ENCODE data around the gene TAF11.
"Not testable (repeated sequence)": the region's sequence is repeated elsewhere in the genome, so short reads cannot be mapped to it uniquely, and the experiment has no call there.

Gene TAF11

DNA sequence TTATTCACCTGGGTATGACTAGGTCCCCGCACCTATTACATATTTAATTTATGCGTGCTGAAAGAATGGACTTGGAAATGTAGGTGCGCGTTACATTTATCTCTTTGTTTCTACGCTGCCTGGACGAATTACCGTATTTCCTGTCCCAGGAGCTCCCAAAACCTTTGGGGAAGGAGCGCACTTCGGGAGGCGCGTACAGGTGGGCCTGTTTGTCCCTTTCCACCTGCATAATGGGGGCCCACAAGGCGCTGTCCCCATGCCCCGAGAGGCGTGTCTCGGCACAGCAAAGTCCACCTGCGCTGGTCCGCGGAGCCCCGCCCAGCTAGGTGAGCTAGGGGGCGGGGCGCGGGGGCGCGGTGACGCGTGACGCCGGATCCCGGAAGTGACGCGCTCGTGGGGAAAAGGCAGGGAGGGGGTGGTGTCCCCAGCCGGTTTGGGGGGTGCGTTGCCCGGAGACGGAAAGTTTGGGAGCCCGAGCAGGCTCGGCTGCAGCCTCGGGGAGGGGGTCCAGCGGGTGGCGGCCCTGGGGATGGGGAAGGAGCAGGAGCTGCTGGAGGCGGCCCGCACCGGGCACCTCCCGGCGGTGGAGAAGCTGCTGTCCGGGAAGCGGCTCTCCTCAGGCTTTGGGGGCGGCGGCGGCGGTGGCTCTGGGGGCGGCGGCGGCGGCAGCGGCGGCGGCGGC lies 1.2 kb upstream of the TAF11 start, which contains the start of gene ANKS1A:
TSS of gene ANKS1A (plus strand) at position 382 of the 682 bp plus-strand sequence. CDS start at position 530, 148 bp downstream.
- Mint-ChIP-seq H3K27ac (peak within 1 kb of the TSS; percentile 99), H3K4me3 (peak within 1 kb of the TSS; percentile 100), H3K4me1 (ENCODE audit: low read depth) (peaks cover 45% of the 10 kb centered on the region), H3K36me3 (ENCODE audit: low read depth) (peaks cover 19% of the 10 kb centered on the region), H3K9me3 (no peaks in the 10 kb centered on the region), H3K27me3 (no peaks in the 10 kb centered on the region)

DNA sequence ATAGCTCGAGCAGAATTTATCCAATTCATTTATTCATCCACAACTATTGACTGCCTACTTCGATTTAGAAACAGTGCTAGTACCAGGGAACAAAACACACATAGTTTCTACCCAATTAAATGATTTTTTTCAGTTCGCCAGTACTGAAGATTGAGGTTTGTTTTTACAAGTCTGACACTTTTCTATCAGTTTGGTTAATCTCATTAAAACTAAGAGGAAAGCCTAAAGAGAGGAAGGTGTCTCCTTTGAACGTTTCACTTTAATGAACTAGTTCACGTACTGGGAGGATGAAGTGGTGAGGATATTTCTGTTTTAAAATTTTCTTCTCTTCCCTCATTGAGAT lies 643 bp upstream of the TAF11 start:
- Mint-ChIP-seq H3K4me1 (ENCODE audit: low read depth) (peaks cover 49% of the 10 kb centered on the region), H3K4me3 (peak overlapping the region; percentile 100), H3K9me3 (no peaks in the 10 kb centered on the region), H3K27ac (peak overlapping the region; percentile 99), H3K27me3 (no peaks in the 10 kb centered on the region), H3K36me3 (ENCODE audit: low read depth) (peaks cover 24% of the 10 kb centered on the region)

DNA sequence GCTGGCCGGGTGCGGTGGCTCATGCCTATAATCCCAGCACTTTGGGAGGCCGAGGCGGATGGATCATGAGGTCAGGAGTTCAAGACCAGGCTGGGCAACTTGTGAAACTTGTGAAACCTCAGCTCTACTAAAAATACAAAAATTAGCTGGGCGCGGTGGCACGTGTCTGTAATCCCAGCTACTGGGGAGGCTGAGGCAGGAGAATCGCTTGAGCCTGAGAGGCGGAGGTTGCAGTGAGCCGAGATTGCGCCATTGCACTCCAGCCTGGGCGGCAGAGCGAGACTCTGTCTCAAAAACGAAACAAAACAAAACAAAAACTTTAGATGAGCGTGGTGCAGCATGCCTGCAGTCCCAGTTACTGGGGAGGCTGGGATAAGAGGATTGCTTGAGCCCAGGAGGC lies 2.0 kb downstream of the TAF11 start:
- H3K9me3 Mint-ChIP-seq, H3K27me3 Mint-ChIP-seq, H3K27ac Mint-ChIP-seq: not testable (repeated sequence)
- peaks cover 44% of the 10 kb centered on the region for H3K4me1 Mint-ChIP-seq (ENCODE audit: low read depth)
- peaks cover 34% of the 10 kb centered on the region for H3K36me3 Mint-ChIP-seq (ENCODE audit: low read depth)
- peak overlapping the region; percentile 100 for H3K4me3 Mint-ChIP-seq

DNA sequence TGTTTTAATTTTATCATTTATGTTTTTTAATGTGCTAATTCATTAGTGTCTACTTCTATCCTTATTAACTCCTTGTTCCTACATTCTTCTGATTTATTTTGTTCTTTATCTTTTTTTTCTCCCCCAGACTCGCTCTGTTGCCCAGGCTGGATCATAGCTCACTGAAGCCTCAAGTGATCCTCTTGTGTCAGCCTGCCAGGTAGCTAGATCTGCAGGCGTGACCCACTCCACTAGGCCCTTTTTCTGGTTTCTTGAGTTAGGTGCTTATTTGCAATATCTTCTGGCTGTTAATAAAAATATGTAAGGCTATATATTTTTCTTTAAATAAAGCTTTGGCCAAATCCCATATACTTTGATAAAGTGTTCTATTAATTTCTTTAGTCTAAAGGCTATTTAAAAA lies 2.8 kb downstream of the TAF11 start:
- no peak overlapping the region for H3K27ac Mint-ChIP-seq
- no peak overlapping the region for H3K4me3 Mint-ChIP-seq
- H3K36me3 Mint-ChIP-seq (ENCODE audit: low read depth), result peaks cover 39% of the 10 kb centered on the region
- peaks cover 38% of the 10 kb centered on the region for H3K4me1 Mint-ChIP-seq (ENCODE audit: low read depth)
- no peaks in the 10 kb centered on the region for H3K27me3 Mint-ChIP-seq
- no peaks in the 10 kb centered on the region for H3K9me3 Mint-ChIP-seq

DNA sequence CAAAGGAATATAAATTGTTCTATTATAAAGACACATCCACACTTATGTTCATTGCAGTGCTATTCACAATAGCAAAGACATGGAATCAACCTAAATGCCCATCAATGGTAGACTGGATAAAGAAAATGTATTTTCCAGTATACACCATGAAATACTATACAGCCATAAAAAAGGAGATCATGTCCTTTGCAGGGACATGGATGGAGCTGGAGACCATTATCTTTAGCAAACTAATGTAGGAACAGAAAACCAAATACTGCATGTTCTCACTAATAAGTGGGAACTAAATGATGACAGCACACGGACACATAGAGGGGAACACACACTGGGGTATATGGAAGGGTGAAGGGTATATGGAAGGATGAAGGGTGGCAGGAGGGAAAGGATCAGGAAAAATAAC lies 3.8 kb downstream of the TAF11 start:
- H3K9me3 Mint-ChIP-seq, H3K4me3 Mint-ChIP-seq, H3K27ac Mint-ChIP-seq, H3K27me3 Mint-ChIP-seq: not testable (repeated sequence)
- Mint-ChIP-seq H3K36me3 (ENCODE audit: low read depth) (peaks cover 46% of the 10 kb centered on the region), H3K4me1 (ENCODE audit: low read depth) (peaks cover 38% of the 10 kb centered on the region)

DNA sequence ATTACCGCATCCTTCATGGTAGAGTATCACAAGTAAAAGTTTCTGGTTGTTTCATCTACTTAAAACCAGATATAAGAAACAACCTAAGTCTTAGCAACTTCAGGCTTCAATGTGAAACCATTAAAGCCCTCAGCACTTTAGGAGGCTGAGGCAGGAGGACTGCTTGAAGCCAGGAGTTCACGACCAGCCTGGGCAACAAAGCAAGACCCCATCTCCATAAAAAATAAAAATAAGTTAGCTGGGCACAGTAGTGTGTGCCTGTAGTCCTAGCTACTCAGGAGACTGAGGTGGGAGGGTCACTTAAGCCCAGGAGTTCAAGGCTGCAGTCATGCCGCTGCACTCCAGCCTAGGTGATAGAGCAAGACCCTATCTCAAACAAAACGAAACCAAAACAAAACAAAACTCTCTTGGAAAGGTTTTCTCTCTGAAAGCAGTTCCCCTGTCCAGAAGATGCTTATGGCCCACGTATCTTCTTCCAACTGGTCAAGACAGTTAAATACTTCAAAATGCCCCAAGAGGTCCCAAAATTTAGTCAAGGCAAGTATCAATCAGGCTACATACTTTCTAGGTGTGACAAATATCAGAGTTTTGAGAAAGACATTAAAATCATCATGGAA lies 9.9 kb downstream of the TAF11 start:
- Mint-ChIP-seq H3K4me1 (ENCODE audit: low read depth) (no peaks in the 10 kb centered on the region), H3K27ac (no peak overlapping the region), H3K27me3 (no peaks in the 10 kb centered on the region), H3K4me3 (no peak overlapping the region), H3K36me3 (ENCODE audit: low read depth) (peaks cover 59% of the 10 kb centered on the region), H3K9me3 (no peaks in the 10 kb centered on the region)

DNA sequence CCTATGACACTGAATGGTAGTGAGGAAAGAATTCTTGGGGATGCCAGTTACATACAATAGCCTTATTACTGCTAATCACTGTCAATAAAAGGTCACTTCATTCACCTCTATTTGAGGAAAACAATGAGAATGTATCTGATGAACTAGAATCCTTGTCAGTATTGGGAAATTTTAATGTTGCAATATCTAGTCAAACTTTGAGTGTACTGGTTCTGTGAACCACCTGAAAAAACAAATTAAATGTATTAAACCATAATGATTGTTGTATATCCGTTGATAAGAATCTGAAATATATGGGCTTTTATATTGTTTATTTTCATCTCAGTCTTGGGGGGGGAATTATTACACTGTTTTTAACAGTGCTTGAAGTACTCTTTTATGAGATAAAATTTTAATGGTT lies 10.6 kb downstream of the TAF11 start:
- Mint-ChIP-seq H3K36me3 (ENCODE audit: low read depth) (peaks cover 57% of the 10 kb centered on the region), H3K27me3 (no peaks in the 10 kb centered on the region), H3K4me3 (no peak overlapping the region), H3K27ac (no peak overlapping the region), H3K4me1 (ENCODE audit: low read depth) (no peaks in the 10 kb centered on the region), H3K9me3 (no peaks in the 10 kb centered on the region)

DNA sequence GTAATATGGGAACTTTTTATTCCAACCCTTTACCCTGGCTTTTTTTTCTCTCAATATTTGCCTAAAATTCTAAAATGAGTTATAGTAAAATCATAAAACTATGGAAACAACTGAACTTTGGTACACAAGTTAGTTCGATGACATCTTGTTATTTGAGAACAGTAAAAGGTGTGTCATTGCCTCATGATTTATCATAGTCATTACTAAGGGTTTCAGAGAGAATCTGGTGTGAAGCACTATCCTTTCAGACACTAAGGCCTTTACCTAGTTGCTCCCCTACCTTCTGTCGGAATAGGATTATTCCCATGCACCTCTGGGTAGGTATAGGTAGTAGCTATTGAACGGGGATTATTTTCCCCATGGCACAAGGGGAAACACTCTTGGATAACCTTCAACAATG lies 11.4 kb downstream of the TAF11 start:
- Mint-ChIP-seq H3K36me3 (ENCODE audit: low read depth) (peaks cover 62% of the 10 kb centered on the region), H3K4me1 (ENCODE audit: low read depth) (no peaks in the 10 kb centered on the region), H3K27me3 (no peaks in the 10 kb centered on the region), H3K4me3 (no peak overlapping the region), H3K9me3 (no peaks in the 10 kb centered on the region), H3K27ac (no peak overlapping the region)

DNA sequence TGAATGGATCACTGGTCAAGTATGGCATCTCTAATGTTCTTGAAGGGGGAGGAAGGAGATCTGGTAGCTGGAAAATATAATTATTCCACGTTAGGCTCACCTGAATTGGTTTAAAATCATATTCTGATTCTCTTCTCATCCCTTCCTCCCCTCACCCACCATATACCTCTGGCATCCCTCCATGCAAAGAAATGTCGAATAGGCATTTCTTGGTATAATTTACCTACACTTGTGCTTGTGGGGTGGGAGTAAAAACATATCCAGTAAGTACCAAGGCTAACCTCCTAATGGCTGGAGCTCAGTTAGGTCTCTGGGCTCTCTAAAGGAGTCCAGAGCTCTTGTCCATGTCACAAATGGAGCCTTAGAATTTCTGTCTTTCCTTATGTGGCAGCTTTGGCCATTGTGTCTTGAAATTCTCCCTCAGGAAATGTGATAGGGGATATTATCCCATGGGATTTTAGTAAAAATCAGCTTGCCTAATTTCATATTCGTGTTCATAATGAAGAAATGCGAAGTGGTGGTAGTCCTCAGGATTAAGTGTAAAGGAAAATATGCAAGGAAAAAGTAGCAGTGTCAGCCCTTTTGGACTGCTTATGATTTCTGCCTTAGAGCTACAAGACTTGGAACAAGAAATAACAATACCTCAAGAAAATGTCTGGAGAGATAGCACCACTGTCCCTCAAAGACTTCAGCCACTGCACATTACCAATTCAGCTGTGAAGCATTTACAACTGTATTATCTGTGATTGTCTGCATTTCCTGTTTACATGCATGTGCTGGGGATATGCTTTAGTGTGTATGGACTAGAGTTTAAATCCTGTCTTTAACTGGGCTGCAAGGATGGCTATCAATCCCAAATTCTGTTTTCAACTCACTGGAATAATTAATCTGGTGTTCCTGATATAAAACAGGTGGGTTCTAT lies 12.3 kb downstream of the TAF11 start:
- Mint-ChIP-seq H3K27me3 (no peaks in the 10 kb centered on the region), H3K27ac (no peak overlapping the region), H3K9me3 (no peaks in the 10 kb centered on the region), H3K36me3 (ENCODE audit: low read depth) (peaks cover 63% of the 10 kb centered on the region), H3K4me3 (no peak overlapping the region), H3K4me1 (ENCODE audit: low read depth) (no peaks in the 10 kb centered on the region)

DNA sequence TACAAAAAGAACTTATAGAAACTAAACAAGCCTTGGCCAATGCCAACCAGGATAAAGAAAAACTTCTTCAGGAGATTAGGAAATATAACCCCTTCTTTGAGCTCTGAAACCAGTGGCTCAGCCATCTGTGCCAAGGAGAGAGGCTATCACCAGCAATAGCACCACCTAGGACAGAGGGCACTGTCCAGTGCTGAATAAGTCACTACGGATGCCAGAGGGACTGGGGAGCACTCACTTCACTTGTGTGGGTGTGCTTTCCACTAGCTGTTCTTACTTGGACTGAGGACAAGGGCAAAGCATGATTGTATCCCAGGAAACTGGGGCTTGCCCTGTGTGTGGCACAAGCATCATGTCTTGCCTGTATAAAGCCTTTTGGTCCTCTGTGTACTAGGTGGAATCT lies 15.5 kb downstream of the TAF11 start:
- Mint-ChIP-seq H3K36me3 (ENCODE audit: low read depth) (peaks cover 55% of the 10 kb centered on the region), H3K4me3 (no peak overlapping the region), H3K27ac (peak overlapping the region; percentile 31), H3K27me3 (no peaks in the 10 kb centered on the region), H3K4me1 (ENCODE audit: low read depth) (no peaks in the 10 kb centered on the region), H3K9me3 (no peaks in the 10 kb centered on the region)

DNA sequence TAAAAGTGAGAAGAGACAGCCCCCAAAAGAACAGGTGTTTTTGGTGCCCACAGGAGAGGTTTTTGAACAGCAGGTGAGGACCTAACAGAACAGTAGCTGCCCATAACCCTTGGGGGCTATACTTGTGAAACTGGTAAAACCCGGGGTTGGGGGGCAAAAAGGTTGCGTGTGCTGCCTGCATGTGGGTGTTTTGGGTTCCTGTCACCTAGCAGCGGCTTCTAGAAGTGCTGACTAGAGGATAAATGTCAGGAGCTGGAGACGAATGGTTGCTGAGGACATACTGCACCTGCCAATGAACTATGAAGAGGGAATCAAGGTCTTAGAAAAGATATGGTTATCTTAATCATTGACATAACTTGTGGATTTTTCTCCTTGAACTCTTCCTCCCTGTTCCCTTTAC lies 16.0 kb downstream of the TAF11 start:
- Mint-ChIP-seq H3K4me3 (no peak overlapping the region), H3K27ac (no peak overlapping the region), H3K36me3 (ENCODE audit: low read depth) (peaks cover 57% of the 10 kb centered on the region), H3K27me3 (no peaks in the 10 kb centered on the region), H3K9me3 (no peaks in the 10 kb centered on the region), H3K4me1 (ENCODE audit: low read depth) (no peaks in the 10 kb centered on the region)

DNA sequence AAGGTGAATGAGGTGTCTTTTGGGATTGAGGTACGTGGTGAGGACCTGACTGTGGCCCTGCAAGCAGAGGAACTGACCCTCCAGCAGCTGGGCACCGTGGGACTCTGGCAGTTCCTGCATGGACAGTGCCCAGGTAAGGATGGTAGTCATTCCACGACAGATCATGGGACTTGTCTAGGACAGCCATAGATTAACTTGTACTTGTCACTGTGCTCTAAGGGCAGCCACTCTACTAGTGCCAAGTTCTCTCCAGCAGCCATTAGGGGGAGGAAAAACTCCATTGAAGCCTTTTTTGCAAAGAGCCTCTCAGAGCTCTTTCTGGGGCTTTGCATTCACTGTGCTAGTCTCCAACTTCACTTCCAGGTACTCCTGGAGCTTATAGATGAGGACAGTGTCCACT lies 20.4 kb downstream of the TAF11 start:
- no peak overlapping the region for H3K27ac Mint-ChIP-seq
- no peaks in the 10 kb centered on the region for H3K9me3 Mint-ChIP-seq
- H3K27me3 Mint-ChIP-seq, result no peaks in the 10 kb centered on the region
- peaks cover 48% of the 10 kb centered on the region for H3K36me3 Mint-ChIP-seq (ENCODE audit: low read depth)
- no peak overlapping the region for H3K4me3 Mint-ChIP-seq
- no peaks in the 10 kb centered on the region for H3K4me1 Mint-ChIP-seq (ENCODE audit: low read depth)

DNA sequence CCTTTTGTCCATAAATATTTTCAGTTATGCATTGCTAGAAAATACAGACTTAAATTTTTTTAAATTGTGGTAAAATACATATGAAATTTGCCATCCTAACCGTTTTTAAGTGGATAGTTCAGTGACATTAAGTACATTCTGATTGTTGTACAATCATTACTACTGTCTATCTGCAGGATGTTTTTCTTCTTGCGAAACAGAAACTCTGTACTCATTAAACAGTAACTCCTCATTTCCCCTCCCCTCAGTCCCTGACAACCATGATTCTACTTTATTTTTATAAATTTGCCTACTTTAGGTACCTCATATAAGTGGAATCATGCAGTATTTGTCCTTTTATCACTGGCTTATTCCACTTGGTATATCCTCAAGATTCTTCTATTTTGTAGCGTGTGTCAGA lies 21.3 kb downstream of the TAF11 start:
- Mint-ChIP-seq H3K27me3 (no peaks in the 10 kb centered on the region), H3K4me3 (no peak overlapping the region), H3K9me3 (no peaks in the 10 kb centered on the region), H3K36me3 (ENCODE audit: low read depth) (peaks cover 42% of the 10 kb centered on the region), H3K4me1 (ENCODE audit: low read depth) (no peaks in the 10 kb centered on the region), H3K27ac (no peak overlapping the region)

DNA sequence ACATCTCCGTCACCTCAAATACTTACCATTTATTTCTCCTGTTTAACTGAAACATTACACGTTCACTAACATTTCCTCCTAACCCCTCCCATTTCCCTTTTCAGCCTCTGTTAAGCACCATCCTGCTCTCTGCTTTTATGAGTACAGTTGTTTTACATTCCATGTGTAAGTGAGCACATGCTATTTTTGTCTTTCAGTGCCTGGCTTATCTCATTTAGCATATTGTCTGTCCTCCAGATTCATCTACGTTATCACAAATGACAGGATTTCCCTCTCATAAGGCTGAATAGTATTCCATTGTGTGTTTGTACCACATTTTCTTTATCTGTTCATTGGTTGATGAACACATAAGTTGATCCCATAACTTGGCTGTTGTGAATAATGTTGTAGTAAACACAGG lies 22.7 kb downstream of the TAF11 start:
- Mint-ChIP-seq H3K27me3 (no peaks in the 10 kb centered on the region), H3K4me1 (ENCODE audit: low read depth) (no peaks in the 10 kb centered on the region), H3K36me3 (ENCODE audit: low read depth) (peaks cover 34% of the 10 kb centered on the region), H3K27ac (no peak overlapping the region), H3K9me3 (no peaks in the 10 kb centered on the region), H3K4me3 (no peak overlapping the region)

DNA sequence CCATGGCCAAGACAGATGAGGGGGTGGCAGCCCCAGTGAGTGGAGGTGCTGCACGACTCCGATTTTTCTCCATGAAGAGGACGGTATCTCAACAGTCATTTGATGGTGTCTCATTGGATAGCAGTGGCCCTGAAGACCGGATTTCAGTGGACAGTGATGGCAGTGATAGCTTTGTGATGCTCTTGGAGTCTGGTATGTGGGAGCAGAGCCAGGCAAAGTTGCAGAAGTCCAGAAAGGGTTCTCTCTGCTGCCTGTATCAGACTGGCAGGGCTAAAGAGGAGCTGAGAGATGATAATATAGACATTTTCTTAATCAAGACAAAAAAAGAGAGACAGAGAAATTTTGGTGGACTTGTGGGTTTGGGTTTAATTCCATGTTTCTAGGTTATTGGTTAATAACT lies 23.8 kb downstream of the TAF11 start:
- H3K4me3 Mint-ChIP-seq, result no peak overlapping the region
- no peaks in the 10 kb centered on the region for H3K4me1 Mint-ChIP-seq (ENCODE audit: low read depth)
- H3K27ac Mint-ChIP-seq, result no peak overlapping the region
- H3K27me3 Mint-ChIP-seq, result no peaks in the 10 kb centered on the region
- peaks cover 38% of the 10 kb centered on the region for H3K36me3 Mint-ChIP-seq (ENCODE audit: low read depth)
- H3K9me3 Mint-ChIP-seq, result no peaks in the 10 kb centered on the region
